Measurements from ENCODE around the gene DSCAML1.

DNA sequence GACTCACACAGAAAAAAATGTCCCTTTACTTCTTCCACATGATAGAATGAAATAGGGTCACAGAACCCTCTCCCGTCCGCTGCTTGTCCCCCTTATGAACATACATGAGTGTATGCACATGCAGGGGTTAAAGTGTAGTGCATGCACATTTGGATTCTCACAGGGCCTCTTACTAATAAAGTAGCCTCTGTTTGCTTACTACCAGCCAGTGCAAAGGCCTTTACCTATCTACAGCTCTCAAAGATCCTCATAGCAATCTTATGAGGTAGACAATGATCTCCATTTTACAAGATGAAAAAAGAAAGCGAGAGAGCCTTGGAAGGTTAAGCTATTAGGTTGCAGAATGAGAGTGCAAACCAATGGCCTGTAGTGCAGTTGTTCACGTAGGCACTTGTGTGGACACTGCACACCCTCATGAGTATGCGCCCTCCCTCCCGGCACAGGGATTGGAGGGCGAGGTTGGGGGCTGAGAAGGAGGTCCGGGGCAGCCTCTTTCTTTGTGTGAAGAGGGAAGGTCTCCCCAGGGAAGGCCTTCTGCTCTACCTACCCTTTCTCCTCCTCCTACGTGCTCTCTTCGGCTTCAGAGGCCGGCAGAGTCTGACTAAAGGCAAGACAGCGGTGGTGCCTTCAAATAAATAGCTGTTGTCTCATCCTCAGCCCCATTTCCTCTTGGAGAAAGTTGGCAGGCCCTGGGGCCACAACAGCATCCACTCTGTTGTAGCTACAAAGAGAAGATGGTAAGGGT, 378.1 kb downstream of the DSCAML1 start:
- TF ChIP-seq, protein P1, sequence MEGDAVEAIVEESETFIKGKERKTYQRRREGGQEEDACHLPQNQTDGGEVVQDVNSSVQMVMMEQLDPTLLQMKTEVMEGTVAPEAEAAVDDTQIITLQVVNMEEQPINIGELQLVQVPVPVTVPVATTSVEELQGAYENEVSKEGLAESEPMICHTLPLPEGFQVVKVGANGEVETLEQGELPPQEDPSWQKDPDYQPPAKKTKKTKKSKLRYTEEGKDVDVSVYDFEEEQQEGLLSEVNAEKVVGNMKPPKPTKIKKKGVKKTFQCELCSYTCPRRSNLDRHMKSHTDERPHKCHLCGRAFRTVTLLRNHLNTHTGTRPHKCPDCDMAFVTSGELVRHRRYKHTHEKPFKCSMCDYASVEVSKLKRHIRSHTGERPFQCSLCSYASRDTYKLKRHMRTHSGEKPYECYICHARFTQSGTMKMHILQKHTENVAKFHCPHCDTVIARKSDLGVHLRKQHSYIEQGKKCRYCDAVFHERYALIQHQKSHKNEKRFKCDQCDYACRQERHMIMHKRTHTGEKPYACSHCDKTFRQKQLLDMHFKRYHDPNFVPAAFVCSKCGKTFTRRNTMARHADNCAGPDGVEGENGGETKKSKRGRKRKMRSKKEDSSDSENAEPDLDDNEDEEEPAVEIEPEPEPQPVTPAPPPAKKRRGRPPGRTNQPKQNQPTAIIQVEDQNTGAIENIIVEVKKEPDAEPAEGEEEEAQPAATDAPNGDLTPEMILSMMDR (IDR thresholded peaks at IDR 0.05) = no peak
- TF ChIP-seq POLR2A (IDR thresholded peaks at IDR 0.05) = no peak
- no peak for TF ChIP-seq POLR2AphosphoS5 (IDR thresholded peaks at IDR 0.05)
